ENCODE data around the gene CNOT4.

CNOT4 gene, protein sequence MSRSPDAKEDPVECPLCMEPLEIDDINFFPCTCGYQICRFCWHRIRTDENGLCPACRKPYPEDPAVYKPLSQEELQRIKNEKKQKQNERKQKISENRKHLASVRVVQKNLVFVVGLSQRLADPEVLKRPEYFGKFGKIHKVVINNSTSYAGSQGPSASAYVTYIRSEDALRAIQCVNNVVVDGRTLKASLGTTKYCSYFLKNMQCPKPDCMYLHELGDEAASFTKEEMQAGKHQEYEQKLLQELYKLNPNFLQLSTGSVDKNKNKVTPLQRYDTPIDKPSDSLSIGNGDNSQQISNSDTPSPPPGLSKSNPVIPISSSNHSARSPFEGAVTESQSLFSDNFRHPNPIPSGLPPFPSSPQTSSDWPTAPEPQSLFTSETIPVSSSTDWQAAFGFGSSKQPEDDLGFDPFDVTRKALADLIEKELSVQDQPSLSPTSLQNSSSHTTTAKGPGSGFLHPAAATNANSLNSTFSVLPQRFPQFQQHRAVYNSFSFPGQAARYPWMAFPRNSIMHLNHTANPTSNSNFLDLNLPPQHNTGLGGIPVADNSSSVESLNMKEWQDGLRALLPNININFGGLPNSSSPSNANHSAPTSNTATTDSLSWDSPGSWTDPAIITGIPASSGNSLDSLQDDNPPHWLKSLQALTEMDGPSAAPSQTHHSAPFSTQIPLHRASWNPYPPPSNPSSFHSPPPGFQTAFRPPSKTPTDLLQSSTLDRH

GRCh38 chr7:135509839-135510591 is at the start of gene CNOT4:
CNOT4 (minus strand) TSS chr7:135510102; CDS start chr7:135438331, 71,771 bp downstream.
- peak; percentile 99 for DNase-seq (ENCODE audit: low spot score)

- DNase-seq (ENCODE audit: low spot score), result no peak
Measured at GRCh38 chr7:135558881-135559280, 49.0 kb upstream of the CNOT4 start.

DNA sequence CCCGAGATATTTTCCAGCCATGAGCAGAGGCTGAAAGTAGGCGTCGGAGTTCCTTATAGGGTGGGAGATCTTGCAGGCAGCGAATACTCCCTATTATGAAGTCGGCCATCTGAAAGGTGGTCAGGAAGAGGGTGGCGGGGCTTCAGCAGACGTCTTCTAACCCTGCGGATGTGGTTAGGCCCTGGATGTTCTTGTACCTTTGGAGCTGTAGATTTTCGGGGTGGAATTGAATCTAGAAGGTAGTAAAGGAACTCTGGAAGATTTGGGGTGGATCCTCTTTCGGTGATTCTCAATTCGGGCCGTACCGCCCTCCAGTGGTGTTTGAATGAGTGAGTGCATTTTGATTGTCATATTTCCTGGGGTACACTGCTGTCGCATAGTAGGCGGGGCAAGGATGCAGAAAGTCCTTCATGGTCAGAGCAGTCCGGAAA is 48.5 kb upstream of the CNOT4 start:
- peak; percentile 98 for DNase-seq (ENCODE audit: low spot score)

DNA sequence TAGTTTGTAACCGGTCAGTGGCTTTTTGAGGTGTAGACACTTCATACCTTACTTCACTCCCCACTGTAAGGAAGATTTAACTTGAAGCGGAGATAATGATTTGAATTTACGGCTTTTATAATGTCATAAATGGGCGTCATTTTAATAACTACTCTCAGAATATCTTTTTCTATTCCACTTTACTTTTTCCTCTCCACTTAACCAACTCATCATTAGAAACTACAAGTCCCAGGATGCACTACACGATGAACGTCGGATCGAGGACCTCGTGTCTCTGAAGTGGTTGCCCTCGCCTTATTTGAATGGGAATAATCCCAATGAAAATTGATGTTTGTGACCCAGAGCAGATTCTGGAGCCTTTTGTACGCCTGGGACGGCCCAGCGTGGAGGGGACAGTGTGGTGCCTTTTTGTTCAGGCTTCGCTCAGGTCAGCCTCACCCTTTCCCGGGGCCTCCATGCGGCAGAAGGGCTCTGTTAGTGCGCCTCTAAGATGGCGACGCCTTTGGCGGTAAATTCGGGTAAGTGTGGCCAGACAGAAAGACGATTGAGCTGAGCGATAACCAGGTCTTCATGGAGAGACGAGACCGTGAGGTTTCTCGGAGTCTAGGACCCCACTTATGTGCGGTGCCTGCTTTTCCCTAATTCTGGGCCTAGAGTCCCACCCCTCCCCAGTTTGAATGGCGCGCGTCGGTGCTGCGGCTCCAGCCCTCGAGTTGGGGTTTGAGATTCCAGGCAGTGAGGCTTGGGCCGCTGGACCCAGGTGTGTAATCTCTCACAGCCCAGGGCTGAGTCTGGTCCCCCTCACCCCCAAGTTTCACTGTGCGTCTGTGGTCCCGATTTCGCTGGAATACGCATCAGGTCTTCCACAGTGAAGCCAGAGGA is 47.8 kb upstream of the CNOT4 start, which contains the start of gene NUP205:
Gene NUP205 (plus strand): TSS at position 463 of the 882 bp plus-strand sequence. CDS start 28 bp downstream, at position 491.
- DNase-seq (ENCODE audit: low spot score), result peak; percentile 95

DNA sequence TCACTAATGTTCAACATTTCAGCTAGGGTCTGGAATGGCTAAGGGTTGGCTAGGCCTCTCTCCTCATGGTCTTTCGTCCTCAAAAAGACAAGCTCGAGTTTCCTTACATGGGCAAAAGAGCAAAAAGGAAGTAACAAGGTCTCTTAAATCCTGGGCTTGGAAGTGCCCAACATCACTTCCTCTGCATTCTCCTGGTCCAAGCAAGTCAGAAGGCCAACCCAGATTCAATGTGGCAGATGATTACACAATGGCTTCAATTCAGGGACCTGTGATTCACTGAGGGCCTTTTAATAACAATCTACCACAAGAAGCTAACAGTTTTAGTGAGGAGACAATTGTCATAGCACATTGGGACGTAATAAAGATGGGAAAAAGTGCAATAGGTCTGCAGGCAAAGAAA is 43.4 kb upstream of the CNOT4 start:
- no peak for DNase-seq (ENCODE audit: low spot score)

DNA sequence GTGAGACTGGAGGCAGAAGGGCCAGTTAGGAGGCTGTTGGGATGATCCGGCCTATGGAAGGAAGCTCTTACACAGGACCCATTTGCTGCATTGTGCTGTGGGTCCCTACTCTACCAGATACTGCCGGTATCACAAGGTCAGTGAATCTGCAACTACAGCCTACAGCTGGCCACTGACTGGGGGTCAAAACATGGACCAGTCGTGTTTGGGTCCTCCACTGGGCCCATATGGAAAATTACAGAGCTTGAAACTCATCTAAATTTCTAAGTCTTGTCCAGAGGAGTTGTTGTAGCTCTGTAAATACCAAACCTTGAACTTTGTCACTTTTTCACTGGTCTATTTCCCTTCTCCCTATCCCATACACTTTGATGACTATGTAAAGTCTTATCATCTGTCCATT is 42.2 kb upstream of the CNOT4 start:
- DNase-seq (ENCODE audit: low spot score), result no peak

GRCh38 chr7:135550196-135550595 is 40.3 kb upstream of the CNOT4 start:
- DNase-seq (ENCODE audit: low spot score), result no peak

DNA sequence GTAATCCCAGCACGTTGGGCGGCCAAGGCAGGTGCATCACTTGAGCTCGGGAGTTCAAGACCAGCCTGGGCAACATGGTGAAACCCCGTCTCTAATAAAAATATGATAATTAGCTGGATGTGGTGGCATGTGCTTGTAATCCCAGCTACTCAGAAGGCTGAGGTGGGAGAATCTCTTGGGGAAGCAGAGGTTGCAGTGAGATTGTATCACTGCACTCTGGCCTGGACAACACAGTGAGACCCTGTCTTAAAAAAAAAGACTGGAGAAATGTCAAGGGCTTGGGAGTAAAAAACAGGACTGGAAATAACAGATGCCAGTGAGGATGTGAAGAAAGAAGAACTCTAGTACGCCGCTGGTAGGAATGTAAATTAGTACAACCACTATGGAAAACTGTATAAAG is 31.1 kb upstream of the CNOT4 start:
- DNase-seq (ENCODE audit: low spot score), result no peak

DNA sequence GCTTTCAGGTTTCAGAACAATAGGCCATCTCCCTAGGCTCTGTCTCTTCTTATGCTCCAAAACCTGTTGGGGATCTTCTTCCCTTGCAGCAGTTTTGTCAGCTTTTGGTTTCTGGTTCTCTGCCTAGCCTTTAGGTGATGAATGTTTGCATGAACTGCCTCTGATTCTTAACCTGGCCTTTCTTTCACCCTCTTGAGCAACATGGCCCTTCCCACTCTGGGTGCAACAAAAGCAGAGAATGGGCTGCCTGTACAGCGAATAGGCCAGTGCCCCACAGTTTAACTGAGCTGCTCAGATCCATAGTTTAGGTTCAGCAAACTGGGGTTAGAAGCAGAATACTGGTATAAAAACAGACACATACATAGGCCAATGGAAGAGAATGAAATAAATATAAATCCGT is 29.7 kb upstream of the CNOT4 start:
- DNase-seq (ENCODE audit: low spot score), result no peak

DNA sequence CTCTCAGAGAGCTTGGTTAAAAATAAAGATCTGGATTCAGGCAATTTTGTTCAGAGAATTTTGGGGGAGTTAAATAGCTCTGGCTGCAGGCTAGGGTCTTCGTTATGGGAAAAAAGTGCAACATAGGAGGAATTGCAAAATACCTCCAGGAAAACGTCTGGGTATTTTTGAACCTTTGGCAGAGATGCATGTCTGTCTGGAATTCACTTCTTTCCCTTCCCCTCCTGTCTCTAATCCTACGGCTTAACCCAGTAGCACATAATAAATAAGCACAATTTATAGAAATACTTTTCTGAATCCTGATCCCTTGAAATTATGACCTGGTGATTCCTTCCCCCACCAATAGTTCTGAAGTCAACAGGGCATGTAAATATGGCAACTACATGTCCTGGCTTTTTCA is 28.5 kb upstream of the CNOT4 start:
- DNase-seq (ENCODE audit: low spot score), result no peak

DNA sequence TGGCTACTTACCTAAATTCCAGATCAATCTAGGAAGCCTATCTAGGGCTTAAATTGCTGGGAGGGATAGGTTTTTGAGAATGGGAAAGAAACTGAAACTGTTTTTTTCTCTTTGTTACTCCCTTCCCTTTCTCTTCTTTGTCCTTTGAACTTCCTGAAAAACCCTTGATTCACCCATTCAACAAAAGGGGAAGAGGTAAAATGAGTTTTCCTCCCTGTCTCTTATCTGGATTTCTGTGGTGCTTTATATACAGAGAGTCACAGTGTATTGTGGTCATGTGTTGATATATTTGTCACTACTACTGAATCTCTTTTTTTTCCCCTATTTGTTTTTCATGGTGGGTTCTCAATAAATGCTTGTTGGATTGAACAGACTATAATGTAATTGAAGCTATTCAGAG is 28.0 kb upstream of the CNOT4 start:
- DNase-seq (ENCODE audit: low spot score), result no peak

DNA sequence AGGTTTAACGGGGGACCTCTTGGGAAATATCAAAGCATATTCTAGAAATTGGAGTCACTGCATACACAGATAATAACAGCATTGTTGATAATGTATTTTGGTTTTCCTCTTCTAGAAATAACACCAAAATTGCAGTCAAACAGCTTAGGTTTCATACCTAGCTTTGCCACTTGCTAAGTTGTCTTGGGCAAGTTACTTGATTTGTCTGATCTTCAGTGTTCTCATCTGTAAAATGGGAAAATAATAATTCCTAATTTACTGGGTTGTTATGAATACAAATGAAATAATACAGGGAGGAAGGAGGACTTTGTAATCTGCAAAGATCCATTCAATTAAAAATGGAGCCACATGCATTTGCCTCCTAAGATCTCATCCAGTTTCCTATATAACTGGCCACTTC is 27.6 kb upstream of the CNOT4 start:
- no peak for DNase-seq (ENCODE audit: low spot score)

GRCh38 chr7:135536150-135536549 is 26.2 kb upstream of the CNOT4 start:
- no peak for DNase-seq (ENCODE audit: low spot score)

- no peak for DNase-seq (ENCODE audit: low spot score)
Measured at GRCh38 chr7:135527025-135527424, 17.1 kb upstream of the CNOT4 start.

GRCh38 chr7:135525426-135525825 is 15.5 kb upstream of the CNOT4 start:
- DNase-seq (ENCODE audit: low spot score), result no peak

GRCh38 chr7:135523146-135523545 is 13.2 kb upstream of the CNOT4 start:
- no peak for DNase-seq (ENCODE audit: low spot score)

GRCh38 chr7:135522509-135522908 is 12.6 kb upstream of the CNOT4 start:
- no peak for DNase-seq (ENCODE audit: low spot score)

GRCh38 chr7:135519871-135520270 is 10.0 kb upstream of the CNOT4 start:
- no peak for DNase-seq (ENCODE audit: low spot score)

- DNase-seq (ENCODE audit: low spot score), result no peak
Measured at GRCh38 chr7:135519233-135519688, 9.4 kb upstream of the CNOT4 start.

DNA sequence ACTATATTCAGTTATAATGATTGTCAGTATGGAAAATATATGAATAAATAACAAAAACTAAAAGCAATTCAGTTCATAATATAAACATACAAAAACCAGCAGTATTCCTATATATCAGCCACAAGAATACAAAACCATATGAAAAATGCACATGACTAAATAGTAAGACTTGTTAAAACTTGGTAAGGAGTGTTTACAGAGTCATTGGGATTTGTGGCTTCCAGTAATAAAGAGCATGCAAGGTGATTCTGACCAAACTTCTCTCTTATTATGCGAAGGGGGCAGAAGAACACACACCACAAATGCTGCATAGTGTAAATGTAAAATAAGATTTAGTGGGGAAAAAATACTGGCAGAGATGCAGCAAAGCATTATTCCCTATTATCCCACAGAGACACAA is 8.8 kb upstream of the CNOT4 start:
- no peak for DNase-seq (ENCODE audit: low spot score)

GRCh38 chr7:135517060-135517459 is 7.2 kb upstream of the CNOT4 start:
- DNase-seq (ENCODE audit: low spot score), result no peak
